AG10803 (cell line): Measurements from ENCODE around the gene ARHGEF17.

Experiments used
- DNase-seq: peaks from one replicate; pipeline ENCODE4 v3.0.0; 2010; ENCODE audit warnings: low read depth
- H3K4me3 ChIP-seq: 2 replicates; pipeline ENCODE4 v1.5.1; 2011; ENCODE audit warnings: mild to moderate bottlenecking, low read length, control low read depth
- TF ChIP-seq, protein P1 (sequence below): conservative IDR thresholded peaks from 2 replicates; pipeline ENCODE4 v1.5.1; 2011; ENCODE audit warnings: mild to moderate bottlenecking, low read length, control low read depth, inconsistent platforms

The ARHGEF17 gene

DNA sequence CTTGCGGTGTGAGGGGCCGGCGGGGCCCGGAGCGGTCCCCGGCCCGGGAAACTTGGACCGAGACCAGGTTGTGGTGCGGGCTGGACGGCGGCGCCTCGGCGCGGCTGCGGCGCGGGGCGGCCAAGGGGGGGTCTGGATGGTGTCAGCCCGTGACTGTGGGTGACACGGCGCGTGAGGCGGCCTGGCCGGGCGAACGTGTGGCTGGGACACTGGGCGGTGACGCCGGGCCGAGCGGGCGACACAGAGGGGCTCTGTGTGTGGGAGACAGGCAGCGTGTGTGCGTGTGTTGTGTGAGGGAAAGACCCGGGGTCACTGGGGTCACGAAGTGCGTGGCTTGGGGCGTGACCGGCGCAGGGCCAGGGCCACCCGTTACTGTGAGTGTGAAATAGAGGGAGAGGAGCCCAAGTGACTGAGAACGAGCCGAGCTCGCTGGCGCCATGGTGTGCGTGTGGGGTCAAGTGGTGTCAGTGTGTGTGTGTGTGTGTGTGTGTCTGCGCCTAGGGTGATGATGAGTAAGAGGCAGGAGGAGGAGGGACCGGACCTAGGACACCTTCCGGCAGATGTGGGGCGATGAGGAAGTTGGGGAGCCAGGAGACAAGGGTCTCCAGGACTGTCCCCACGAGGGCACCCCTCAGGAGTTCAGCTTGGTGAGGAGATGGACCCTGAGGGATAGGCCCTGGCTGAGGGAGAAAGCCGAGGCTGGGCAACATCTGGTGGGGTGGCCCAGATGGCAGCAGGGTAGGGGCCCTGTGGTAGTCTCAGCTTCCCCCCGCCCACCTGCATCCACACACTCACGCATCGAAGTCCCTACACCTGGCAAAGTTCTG is 68.9 kb downstream of the ARHGEF17 start:
- DNase-seq = peak; percentile 89
- TF ChIP-seq, protein P1, sequence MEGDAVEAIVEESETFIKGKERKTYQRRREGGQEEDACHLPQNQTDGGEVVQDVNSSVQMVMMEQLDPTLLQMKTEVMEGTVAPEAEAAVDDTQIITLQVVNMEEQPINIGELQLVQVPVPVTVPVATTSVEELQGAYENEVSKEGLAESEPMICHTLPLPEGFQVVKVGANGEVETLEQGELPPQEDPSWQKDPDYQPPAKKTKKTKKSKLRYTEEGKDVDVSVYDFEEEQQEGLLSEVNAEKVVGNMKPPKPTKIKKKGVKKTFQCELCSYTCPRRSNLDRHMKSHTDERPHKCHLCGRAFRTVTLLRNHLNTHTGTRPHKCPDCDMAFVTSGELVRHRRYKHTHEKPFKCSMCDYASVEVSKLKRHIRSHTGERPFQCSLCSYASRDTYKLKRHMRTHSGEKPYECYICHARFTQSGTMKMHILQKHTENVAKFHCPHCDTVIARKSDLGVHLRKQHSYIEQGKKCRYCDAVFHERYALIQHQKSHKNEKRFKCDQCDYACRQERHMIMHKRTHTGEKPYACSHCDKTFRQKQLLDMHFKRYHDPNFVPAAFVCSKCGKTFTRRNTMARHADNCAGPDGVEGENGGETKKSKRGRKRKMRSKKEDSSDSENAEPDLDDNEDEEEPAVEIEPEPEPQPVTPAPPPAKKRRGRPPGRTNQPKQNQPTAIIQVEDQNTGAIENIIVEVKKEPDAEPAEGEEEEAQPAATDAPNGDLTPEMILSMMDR = no peak
- peak overlapping the region; percentile 77 for H3K4me3 ChIP-seq

DNA sequence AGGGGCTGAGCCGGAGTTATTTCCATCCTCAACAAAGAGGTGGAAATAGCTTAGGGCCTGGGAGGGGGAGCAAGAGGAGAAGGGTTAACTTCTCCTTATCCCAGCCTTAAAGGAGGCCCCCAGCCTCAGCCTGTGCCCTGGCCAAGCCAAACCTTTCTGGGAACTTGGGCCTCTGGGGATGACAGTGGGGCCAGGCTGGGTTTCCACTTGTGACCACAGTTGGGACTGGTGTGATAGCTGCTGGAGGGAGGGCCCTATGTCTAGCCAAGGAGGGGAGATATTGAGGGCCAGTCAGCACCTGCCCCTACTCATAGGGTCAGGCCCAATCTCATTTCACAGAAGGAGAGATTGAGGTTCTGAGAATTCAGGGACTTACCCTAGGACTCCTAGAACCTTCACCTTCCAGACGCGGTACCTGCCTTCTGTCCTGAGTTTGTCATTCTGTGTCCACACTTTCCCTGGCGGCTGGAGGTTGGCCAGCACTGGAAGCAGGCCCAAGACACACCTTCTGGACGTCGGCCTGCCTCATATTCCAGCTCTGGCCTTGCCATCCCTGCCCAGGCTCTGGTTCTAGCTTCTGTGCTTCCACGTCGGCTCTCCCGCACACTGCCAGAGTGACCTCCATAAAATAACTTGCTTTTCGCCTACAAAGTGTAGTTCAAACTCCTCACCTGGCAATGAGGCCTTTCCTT is 71.3 kb downstream of the ARHGEF17 start:
- no peak overlapping the region for H3K4me3 ChIP-seq
- no peak for DNase-seq
- TF ChIP-seq, protein P1 = no peak

DNA sequence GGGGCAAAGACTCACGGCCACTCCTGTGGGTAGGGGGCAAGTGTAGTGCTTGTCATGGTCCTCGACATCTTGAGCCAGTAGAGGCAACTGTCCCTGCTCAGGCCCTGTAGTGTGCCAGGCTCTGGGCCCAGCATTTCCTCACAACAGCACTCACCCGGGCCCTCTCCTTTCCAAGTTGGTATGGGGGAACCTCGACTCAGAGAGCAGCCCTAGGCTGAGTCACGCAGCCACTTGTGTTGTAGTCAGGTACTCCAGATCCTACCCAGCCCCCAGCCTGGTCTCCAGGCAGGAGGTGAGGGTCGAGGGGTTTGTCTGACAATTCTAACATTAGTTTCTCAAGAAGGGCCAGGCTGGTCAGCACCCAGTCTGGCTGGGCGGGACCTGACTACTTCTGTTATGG is 72.3 kb downstream of the ARHGEF17 start:
- TF ChIP-seq, protein P1 = no peak
- no peak overlapping the region for H3K4me3 ChIP-seq
- DNase-seq = no peak

DNA sequence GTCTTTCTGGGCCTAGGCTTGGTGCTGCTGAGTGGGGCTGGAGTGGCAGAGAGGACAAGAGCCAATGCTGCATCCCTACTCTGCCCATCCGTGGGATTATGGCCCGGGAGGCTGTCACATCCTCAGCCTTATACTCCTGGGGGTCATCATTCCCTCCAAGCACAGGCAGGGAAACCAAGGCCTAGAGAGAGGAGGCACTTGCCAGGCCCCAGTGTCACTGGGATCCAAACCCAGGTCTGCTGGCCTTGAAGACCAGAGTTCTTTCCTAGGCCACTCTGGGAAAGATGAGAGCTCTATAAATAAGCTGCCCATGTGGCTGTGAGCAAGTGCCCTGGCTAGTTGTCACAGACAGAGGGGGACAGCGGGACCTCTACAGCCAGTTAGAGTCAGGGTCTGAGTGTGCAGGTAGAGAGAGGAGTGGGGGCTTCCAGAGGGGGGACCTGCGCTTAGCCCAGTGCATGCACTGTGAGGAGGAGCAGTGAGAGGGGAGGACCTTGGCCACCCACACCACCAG is 72.9 kb downstream of the ARHGEF17 start:
- no peak for DNase-seq
- TF ChIP-seq, protein P1 = no peak
- H3K4me3 ChIP-seq = no peak overlapping the region

DNA sequence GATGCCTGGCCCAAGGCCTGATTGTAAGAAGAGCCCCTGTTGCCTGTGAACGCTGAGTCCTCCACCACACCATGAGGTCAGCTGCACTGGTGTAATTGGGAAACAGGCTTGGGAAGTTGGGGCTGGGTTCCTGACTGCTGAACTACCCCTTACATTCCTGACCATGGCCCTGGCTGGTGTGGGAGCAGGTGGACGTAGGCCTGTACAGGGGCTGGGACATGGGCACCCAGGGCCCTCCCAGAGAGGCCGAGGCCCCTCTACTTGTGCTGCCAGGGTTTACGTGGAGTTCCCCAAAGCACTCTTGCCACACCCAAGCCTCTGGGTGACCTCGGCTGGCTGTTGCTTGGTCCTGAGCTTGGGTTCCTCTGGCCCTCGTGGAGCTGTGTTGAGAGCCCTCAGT is 73.5 kb downstream of the ARHGEF17 start:
- no peak overlapping the region for H3K4me3 ChIP-seq
- DNase-seq = no peak
- TF ChIP-seq, protein P1 = no peak

DNA sequence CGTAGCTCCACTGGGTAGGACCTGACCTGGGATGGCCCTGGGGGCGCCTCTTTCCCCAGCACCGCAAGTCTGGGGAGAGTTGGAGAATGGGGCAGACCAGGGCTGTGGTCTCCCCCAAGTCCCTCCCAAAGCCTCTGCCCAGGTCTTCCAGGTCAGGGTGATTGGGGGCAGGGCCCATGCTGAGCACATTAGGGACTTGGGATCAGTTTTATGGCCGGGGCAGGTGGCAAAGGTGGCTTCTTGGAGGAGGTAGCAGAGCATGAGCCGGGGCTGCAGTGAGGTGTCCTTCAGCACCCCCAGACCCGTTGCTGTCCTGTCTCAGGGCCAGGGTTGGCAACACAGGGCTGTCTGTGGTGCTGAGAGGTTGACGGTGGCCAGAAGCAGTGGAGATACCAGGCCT is 74.1 kb downstream of the ARHGEF17 start:
- DNase-seq = no peak
- H3K4me3 ChIP-seq = no peak overlapping the region
- TF ChIP-seq, protein P1 = no peak

DNA sequence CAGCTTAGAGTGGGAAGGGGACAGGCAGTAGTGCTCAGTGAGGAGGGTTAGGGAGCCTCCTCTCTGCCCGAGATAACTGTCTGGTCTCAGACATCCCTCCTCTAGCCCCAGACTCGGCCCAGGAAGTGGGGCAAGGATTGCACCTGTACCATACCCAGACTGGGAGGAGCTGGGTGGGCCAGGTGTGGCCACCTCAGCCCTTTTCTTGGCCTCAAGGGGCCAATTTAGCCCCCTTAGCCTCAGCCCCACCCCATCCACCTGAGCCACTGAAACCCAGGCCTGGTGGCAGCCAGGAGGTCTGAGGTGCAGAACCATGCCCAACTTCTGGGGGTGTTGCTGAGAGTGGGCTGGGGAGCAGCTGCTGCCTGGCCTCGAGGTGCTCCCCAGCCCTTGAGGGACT is 74.7 kb downstream of the ARHGEF17 start:
- DNase-seq = no peak
- TF ChIP-seq, protein P1 = no peak
- H3K4me3 ChIP-seq = no peak overlapping the region
